ENCODE results near the gene ZFPL1.
A peak's percentile ranks its signal among the peaks of the same experiment; 100 is the strongest.

ZFPL1 gene

DNA sequence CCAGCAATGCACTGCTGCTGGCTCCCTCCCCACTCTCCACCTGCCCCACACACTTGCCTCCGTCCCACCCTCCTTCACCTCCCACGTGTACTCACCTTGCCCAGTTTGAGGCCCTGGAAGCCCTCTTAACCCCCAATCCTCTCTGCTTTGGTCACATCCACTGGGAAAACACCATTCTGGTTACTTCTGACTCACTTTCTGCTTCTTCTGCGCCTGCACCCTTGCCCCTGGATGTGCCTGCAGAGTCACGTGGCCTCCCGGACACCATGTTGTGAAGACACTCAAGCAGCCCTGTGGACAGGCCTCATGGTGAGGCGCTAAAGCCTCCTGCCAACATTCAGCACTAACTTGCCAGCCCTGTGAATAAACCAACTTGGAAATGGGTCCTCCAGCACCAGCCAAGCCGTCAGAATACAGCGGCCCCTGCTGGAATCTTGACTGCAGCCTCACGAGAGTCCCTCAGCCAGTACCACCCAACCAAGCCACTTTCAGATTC lies 23.1 kb upstream of the ZFPL1 start:
- DNase-seq = no peak

GRCh38 chr11:65063532-65063931 lies 20.5 kb upstream of the ZFPL1 start:
- DNase-seq = no peak

- no peak for DNase-seq
Measured at GRCh38 chr11:65064847-65065240, 19.2 kb upstream of the ZFPL1 start.

GRCh38 chr11:65065851-65066250 lies 18.2 kb upstream of the ZFPL1 start:
- DNase-seq = no peak

DNA sequence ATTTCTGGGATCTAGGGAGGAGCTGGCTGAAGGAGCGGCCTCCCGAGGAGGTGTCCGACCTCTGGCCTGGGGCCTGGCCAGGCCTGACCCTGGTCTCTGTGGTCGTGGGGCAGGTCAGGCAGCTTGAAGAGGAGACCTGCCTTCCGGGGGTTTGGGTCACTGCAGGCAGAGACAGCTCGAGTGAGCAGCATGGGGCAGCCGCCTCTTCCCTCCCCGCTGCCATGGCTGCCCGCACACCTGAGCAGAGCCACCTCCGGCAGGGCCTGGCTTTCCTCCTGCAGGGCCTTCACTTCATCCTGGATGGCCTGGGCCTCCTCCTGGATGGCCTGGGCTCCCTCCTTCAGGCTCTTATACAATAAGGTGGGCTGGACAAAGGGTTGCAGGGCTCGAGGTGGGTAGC lies 17.7 kb upstream of the ZFPL1 start:
- DNase-seq = no peak

GRCh38 chr11:65066805-65067291 lies 17.2 kb upstream of the ZFPL1 start:
- DNase-seq = no peak

GRCh38 chr11:65067446-65067845 lies 16.6 kb upstream of the ZFPL1 start:
- no peak for DNase-seq

GRCh38 chr11:65069217-65069616 lies 14.8 kb upstream of the ZFPL1 start:
- DNase-seq = no peak

- no peak for DNase-seq
Measured at GRCh38 chr11:65071907-65072630, 12.0 kb upstream of the ZFPL1 start.

DNA sequence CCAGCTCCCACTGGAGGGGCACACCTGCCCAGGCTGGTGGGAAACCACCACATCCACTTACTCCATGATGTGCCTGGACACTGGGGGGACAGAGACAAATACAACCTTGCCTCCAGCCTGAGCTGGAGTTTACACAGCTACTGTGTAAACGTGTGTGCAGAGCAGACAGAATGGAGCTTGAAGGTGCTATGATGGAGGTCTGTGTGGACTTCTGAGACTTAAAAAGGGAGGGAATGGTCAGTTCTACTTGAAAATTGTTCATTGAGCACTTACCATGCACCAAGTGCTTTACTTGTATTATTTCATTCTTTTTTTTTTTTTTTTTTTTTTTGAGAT lies 11.4 kb upstream of the ZFPL1 start:
- DNase-seq = no peak

DNA sequence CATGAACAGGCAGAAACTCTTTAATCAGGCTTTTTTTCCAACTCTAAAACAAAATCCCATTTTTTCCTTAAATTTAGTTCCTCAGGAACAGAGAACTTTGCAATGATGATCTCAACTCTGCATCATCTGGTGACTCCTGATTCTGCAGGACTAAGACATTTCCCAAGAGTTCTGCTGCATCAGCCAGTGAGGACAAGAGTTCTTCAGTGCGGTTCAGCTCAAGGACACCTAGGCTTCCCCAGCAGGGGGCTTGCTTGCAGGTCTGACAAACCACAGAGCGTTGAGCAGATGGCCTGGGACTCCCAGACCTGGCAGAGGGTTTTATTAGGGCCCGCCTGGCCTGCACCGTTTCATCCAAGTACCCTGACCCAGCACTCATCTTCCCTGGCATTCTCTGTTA lies 6.6 kb upstream of the ZFPL1 start:
- DNase-seq = no peak

DNA sequence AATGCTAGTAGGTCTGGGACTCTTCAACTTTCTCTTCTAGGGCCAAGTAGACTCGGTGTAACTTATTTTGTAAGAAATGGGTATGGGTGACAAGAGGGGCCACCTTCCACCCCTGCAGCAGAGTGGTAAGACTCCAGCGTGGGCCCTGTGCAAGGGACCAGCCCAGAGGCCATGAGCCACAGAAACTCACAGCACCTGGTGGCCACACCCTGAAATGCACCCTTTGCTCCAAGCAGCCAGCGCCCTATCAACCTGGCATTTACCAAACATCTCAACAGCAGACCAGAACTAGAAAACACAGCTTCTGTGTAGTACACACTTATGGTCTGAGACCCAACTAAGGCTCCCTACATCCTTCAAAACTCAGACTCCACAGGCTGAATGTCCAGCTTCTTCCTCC lies 5.9 kb upstream of the ZFPL1 start:
- DNase-seq = peak; percentile 5 to 18

DNA sequence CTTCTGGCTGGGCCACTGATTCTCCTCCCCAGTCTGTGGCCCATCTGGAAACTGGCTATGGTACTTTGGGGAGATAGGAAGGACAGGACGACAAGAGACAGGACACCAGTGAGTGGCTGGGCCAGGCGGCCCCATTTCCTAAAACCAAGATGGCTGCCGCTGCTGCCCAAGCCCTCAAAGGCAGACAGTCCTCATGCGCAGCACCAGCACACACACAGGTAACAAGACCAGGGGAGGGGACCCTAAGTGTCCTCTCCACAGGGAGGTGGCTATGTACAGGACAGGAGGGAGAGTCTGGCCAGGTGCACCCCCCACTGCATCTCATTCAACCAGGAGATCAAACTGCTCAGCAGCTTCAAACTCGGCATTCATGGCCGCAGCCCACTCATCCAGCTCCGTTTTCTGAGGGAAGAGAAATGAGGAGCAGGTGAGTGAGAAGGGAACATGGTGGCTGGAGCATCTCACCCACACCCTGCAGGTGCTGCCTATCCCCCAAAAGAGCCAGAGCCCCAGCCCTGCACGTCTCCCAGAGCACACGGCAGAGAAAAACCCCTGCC lies 5.2 kb upstream of the ZFPL1 start:
- no peak for DNase-seq

GRCh38 chr11:65083134-65083833 lies 738 bp upstream of the ZFPL1 start:
- DNase-seq = no peak

DNA sequence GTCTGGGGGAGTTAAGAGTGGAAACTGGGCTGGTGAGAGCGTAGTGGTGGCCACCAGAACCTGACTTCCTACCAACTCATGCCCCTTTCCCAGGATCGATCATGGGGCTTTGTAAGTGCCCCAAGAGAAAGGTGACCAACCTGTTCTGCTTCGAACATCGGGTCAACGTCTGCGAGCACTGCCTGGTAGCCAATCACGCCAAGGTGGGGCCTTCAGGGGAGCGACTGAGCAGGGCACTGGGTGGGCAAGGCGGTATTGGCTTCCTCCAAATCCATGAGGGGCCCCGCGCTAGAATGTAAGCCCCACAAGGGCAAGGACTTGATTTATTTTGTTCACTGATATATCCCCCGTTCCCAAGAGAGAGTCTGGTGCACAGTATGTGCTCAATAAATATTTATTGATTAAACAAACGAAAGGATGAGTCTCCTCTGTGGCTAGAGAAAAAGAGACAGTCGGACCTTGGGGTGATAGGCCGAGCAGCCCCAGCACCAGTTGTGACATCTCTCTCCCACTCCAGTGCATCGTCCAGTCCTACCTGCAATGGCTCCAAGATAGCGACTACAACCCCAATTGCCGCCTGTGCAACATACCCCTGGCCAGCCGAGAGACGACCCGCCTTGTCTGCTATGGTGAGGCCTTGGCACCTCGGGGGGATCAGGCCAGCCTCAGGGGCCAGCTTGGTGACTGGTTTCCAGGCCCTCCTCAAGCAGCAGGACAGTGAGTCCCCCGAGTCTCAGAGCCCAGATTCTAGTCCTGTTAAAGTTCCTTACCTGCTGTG lies 765 bp downstream of the ZFPL1 start:
- DNase-seq = no peak

GRCh38 chr11:65085446-65085845 lies 1.4 kb downstream of the ZFPL1 start:
- no peak for DNase-seq

DNA sequence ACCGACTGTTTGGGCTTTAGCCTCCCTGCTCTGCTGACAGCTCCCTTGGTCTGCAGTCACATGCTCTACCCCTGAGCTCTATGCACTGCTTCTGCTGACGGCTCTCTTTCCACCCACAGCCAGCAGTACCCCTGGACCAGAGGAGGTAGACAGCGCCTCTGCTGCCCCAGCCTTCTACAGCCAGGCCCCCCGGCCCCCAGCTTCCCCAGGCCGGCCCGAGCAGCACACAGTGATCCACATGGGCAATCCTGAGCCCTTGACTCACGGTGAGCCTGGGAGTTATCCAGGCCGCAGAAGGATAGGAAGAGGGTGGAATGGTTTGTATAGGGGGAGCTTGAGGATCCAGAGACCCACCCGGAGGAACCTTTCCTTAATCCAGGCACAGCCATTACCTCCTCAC lies 2.8 kb downstream of the ZFPL1 start:
- DNase-seq = no peak

DNA sequence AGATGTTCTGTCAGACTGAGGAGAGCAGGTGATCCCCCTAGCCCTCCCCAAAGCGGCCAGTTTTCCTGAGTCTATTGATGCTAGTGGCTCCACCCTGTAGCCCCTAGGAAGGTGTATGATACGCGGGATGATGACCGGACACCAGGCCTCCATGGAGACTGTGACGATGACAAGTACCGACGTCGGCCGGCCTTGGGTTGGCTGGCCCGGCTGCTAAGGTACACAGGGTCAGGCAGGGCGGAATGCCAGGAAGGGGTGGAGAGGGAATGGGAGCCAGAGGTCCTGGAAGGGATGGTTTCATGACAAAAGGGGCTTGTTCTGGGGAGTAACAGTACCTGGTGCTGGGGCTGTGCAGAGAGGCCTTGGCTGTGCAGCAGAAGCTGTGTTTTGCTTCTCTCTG lies 3.2 kb downstream of the ZFPL1 start:
- no peak for DNase-seq

DNA sequence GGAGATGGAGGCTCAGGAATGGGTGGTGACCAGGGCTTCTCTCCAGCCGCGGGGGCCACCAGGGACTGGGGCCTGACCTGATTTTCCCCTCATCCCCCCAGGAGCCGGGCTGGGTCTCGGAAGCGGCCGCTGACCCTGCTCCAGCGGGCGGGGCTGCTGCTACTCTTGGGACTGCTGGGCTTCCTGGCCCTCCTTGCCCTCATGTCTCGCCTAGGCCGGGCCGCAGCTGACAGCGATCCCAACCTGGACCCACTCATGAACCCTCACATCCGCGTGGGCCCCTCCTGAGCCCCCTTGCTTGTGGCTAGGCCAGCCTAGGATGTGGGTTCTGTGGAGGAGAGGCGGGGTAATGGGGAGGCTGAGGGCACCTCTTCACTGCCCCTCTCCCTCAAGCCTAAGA lies 3.8 kb downstream of the ZFPL1 start:
- DNase-seq = no peak

DNA sequence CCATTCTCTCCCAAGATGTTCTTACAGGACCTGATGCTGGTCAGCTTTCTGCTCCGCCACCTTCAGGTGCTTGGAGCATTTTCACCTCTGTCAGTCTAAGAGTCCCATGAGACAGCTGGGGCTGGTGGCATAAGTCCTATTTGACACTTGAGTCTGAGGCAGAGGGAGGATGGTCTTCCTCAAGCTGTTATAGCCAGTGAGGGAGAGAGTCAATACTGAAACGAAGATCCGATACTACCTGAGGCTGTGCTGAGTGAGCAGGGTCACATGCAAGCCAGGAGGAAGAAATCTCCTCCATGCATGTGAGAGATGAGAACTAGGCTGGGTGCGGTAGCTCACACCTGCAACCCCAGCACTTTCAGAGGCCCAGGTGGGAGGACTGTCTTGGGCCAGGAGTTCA lies 5.6 kb downstream of the ZFPL1 start:
- DNase-seq = no peak

- DNase-seq = no peak
Measured at GRCh38 chr11:65090628-65091027, 6.6 kb downstream of the ZFPL1 start.

GRCh38 chr11:65095427-65095826 lies 11.4 kb downstream of the ZFPL1 start:
- no peak for DNase-seq

All from SHP77 (cell line).